Left lobe of liver (tissue), 2 donors: Measurements from ENCODE around the gene ASB18. TPM values are rescaled to one million over a fixed set of nuclear protein-coding genes. Genes with fewer than 3 reads are reported as not detected.
"Not testable (repeated sequence)": the region's sequence is repeated elsewhere in the genome, so short reads cannot be mapped to it uniquely, and the experiment has no call there.

Experiments used
- ATAC-seq: fragments of 200-7000 bp; cut with Tn5 transposase; one replicate; pipeline ENCODE4 v1.9.1; 2020; ENCODE audit warnings: mild to moderate bottlenecking, moderate library complexity
- DNase-seq: peaks from one replicate; pipeline ENCODE4 v3.0.0-alpha.2; 2020; ENCODE audit warnings: low spot score
- total RNA-seq: library from RNA; stranded (reverse); gene quantifications from one replicate; pipeline ENCODE4 v1.2.1, GENCODE V29; 2021
- donor health status: DM: no; HTN: no; CAD: no; lungs with moderate emphysema.
- donor health status: DM: no; HTN: yes; CAD: no.

ASB18 gene
- total RNA-seq, 1 donor from 2014 or later, result not detected

- ATAC-seq (no peak), DNase-seq (no peak)
Observed at GRCh38 chr2:236286873-236287545, 22.8 kb upstream of the ASB18 start.

GRCh38 chr2:236284208-236284607, 20.0 kb upstream of the ASB18 start:
- ATAC-seq (no peak), DNase-seq (no peak)

GRCh38 chr2:236282406-236282805, 18.2 kb upstream of the ASB18 start:
- DNase-seq, result no peak
- ATAC-seq, result no peak

GRCh38 chr2:236281423-236281822, 17.2 kb upstream of the ASB18 start:
- DNase-seq, result no peak
- ATAC-seq, result no peak

GRCh38 chr2:236273126-236273525, 8.9 kb upstream of the ASB18 start:
- ATAC-seq, result no peak
- no peak for DNase-seq

GRCh38 chr2:236271851-236272250, 7.6 kb upstream of the ASB18 start:
- no peak for DNase-seq
- ATAC-seq, result no peak

- ATAC-seq, DNase-seq: not testable (repeated sequence)
Observed at GRCh38 chr2:236269876-236270275, 5.7 kb upstream of the ASB18 start.

- no peak for ATAC-seq
Observed at GRCh38 chr2:236265675-236266074, 1.5 kb upstream of the ASB18 start.

GRCh38 chr2:236262238-236262637, 2.0 kb downstream of the ASB18 start:
- no peak for DNase-seq
- no peak for ATAC-seq

More at GRCh38 chr2:236265675-236266074, 1.5 kb upstream of the ASB18 start:
- DNase-seq, result no peak

GRCh38 chr2:236261452-236261851, 2.8 kb downstream of the ASB18 start:
- no peak for ATAC-seq

GRCh38 chr2:236259371-236259770, 4.8 kb downstream of the ASB18 start:
- DNase-seq (no peak), ATAC-seq (no peak)

More at GRCh38 chr2:236261452-236261851, 2.8 kb downstream of the ASB18 start:
- DNase-seq, result no peak

GRCh38 chr2:236257575-236257974, 6.6 kb downstream of the ASB18 start:
- no peak for DNase-seq

GRCh38 chr2:236257136-236257535, 7.1 kb downstream of the ASB18 start:
- ATAC-seq, result no peak
- DNase-seq, result no peak

More at GRCh38 chr2:236257575-236257974, 6.6 kb downstream of the ASB18 start:
- no peak for ATAC-seq

- ATAC-seq, result no peak
- DNase-seq, result no peak
Observed at GRCh38 chr2:236256366-236256985, 7.7 kb downstream of the ASB18 start.

GRCh38 chr2:236254674-236255073, 9.5 kb downstream of the ASB18 start:
- DNase-seq (no peak), ATAC-seq (no peak)

GRCh38 chr2:236254001-236254400, 10.2 kb downstream of the ASB18 start:
- DNase-seq, result no peak
- no peak for ATAC-seq

GRCh38 chr2:236252602-236253001, 11.6 kb downstream of the ASB18 start:
- ATAC-seq, result no peak
- DNase-seq, result no peak

GRCh38 chr2:236250909-236251579, 13.2 kb downstream of the ASB18 start:
- DNase-seq, result no peak
- ATAC-seq, result no peak

GRCh38 chr2:236250286-236250685, 13.9 kb downstream of the ASB18 start:
- DNase-seq (no peak), ATAC-seq (no peak)

GRCh38 chr2:236249066-236249465, 15.1 kb downstream of the ASB18 start:
- ATAC-seq (no peak), DNase-seq (no peak)

- ATAC-seq (no peak), DNase-seq (no peak)
Observed at GRCh38 chr2:236246711-236247246, 17.4 kb downstream of the ASB18 start.

GRCh38 chr2:236244256-236244655, 19.9 kb downstream of the ASB18 start:
- no peak for ATAC-seq
- no peak for DNase-seq
